ENCODE results near the gene FBXO31. TPM values are rescaled to one million over a fixed set of nuclear protein-coding genes. Genes with fewer than 3 reads are reported as not detected.

Gene FBXO31
- total and polyA plus RNA-seq, 10 of the 15 experiments (the other 5 are each of a cell fraction or from before 2014, with no cell fraction given), result 0.19 to 33.1 (median 10.3) TPM

DNA sequence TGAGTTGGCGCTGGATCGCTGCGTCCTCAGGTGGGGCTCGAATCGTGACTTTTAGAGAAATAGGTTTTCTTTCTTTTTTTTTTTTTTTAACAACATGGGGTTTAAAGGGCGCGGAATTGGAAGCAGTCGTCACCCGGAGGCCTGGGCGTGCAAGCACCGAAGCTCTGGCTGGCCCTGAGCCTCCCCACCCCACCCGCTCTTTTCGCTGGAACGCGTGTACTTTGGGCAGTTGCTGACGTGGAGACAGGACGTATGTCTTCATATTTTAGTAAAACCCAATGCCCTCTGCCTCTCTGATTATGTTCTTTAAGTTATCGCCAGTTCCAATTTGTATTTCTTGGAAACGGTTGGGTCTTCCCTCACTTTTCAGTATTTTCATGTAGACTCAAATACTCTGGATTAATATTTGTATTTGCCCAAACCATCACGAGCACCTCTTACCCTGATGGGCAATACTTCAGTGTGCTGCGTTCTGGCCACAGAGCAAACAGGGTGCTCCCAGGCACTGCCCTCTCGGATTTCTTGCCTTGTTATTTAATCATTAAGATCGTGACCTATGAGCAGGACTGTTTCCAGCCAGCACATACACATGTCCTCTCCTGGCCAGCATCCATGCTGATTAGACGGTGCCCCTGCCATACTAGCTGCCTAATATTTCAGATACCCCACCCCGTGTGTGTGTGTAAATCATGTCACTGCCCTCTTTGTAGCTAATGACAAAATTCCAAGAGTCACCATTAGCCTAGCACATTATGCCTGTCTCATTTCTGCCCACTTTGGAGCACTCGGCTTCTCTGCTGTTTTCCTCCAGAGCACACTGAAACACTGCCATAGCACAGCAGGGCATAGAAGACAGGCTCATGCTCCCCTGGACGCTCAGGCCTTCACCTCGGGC, 65.6 kb downstream of the FBXO31 start:
- 9% methylated on average over 28 of the region's 28 CpGs for WGBS (ENCODE audit: insufficient coverage, insufficient replicate concordance, low lambda C conversion rate, missing lambda C conversion rate)
- Histone ChIP-seq H3K9ac (ENCODE audit: control insufficient read depth, insufficient read depth, low read length) (peak overlapping the region; percentile 99), H3K27me3 (replicated peaks in 1 of 2; ENCODE audit: control insufficient read depth in 2 of 2, insufficient read depth in 2 of 2, low read length in 1 of 2) (no peaks in the 10 kb centered on the region), H3K36me3 (ENCODE audit: control insufficient read depth in 2 of 2, insufficient read depth in 2 of 2, low read length in 1 of 2) (no peaks in the 10 kb centered on the region), H4K20me1 (ENCODE audit: control insufficient read depth, insufficient read depth) (no peaks in the 10 kb centered on the region), H2AFZ (ENCODE audit: control insufficient read depth, low read depth, low read length) (peak overlapping the region; percentile 94), H3K4me3 (peak overlapping the region; percentile 89), H3K79me2 (ENCODE audit: control insufficient read depth, insufficient read depth, low read length) (peaks cover 16% of the 10 kb centered on the region), H3K27ac (ENCODE audit: control insufficient read depth, insufficient read depth) (peak overlapping the region; percentile 95), H3K4me2 (ENCODE audit: control insufficient read depth, insufficient read depth) (peak overlapping the region; percentile 94), H3K4me1 (ENCODE audit: control insufficient read depth, insufficient read depth, low read length) (peaks cover 12% of the 10 kb centered on the region), H3K9me3 (replicated peaks; ENCODE audit: control insufficient read depth, insufficient read depth, low read length) (no peaks in the 10 kb centered on the region)
- intact Hi-C loops (cut with micrococcal nuclease; ENCODE audit: unreplicated experiment), result loop anchor here (2.0 to 10.0 kb wide), 2 partner anchors 65 to 317 kb away; partner anchors contain the start of gene FBXO31
- POLR2A ChIA-PET, result interaction anchor here (0.7 to 2.9 kb wide), 6 partner anchors 33 to 77 kb away, joined by 3 to 19 read pairs (median 4); partner anchors contain the start of gene FBXO31
- in situ Hi-C loops (cut with MboI), result no loop called here
- ATAC-seq, result peak; percentile 61
- DNase-seq (ENCODE audit: low read depth, low spot score), result no peak
- TSS peak; percentile 88 for BruUV-seq (replicated peaks)
- FAIRE-seq, result no peak
- RAD21 ChIA-PET (ENCODE audit: unreplicated experiment), result interaction anchor here (1.0 to 3.3 kb wide), 4 partner anchors 63 to 461 kb away, joined by 3 to 16 read pairs (median 4); partner anchors contain the start of gene FBXO31
- SMC1A ChIA-PET (ENCODE audit: uncharacterized antibody, unreplicated experiment), result interaction anchor here (0.9 to 2.3 kb wide), 4 partner anchors 10 to 313 kb away, joined by 3 to 8 read pairs (median 5); partner anchors contain the start of gene FBXO31
- CTCF ChIA-PET, result interaction anchor here (0.6 to 3.9 kb wide), 10 partner anchors 39 to 462 kb away, joined by 3 to 15 read pairs (median 4); partner anchors contain the start of gene FBXO31
- no peak for TF ChIP-seq CEBPB (IDR thresholded peaks at IDR 0.05; ENCODE audit: borderline replicate concordance in 1 of 2, low read depth in 2 of 2, low read length in 2 of 2)
- TF ChIP-seq NBN (IDR thresholded peaks at IDR 0.05), result peak; percentile 22; the same call in 1 of the 2 replicates
- 0 out of 2 replicates have a peak, but pooled peaks have one; percentile 17 for TF ChIP-seq MTA3 (IDR thresholded peaks at IDR 0.05; ENCODE audit: borderline replicate concordance, low read length)
- peak; percentile 69; the same call in 1 of the 2 replicates for TF ChIP-seq MXI1 (IDR thresholded peaks at IDR 0.05; ENCODE audit: low read depth, low read length)
- TF ChIP-seq, protein P1, sequence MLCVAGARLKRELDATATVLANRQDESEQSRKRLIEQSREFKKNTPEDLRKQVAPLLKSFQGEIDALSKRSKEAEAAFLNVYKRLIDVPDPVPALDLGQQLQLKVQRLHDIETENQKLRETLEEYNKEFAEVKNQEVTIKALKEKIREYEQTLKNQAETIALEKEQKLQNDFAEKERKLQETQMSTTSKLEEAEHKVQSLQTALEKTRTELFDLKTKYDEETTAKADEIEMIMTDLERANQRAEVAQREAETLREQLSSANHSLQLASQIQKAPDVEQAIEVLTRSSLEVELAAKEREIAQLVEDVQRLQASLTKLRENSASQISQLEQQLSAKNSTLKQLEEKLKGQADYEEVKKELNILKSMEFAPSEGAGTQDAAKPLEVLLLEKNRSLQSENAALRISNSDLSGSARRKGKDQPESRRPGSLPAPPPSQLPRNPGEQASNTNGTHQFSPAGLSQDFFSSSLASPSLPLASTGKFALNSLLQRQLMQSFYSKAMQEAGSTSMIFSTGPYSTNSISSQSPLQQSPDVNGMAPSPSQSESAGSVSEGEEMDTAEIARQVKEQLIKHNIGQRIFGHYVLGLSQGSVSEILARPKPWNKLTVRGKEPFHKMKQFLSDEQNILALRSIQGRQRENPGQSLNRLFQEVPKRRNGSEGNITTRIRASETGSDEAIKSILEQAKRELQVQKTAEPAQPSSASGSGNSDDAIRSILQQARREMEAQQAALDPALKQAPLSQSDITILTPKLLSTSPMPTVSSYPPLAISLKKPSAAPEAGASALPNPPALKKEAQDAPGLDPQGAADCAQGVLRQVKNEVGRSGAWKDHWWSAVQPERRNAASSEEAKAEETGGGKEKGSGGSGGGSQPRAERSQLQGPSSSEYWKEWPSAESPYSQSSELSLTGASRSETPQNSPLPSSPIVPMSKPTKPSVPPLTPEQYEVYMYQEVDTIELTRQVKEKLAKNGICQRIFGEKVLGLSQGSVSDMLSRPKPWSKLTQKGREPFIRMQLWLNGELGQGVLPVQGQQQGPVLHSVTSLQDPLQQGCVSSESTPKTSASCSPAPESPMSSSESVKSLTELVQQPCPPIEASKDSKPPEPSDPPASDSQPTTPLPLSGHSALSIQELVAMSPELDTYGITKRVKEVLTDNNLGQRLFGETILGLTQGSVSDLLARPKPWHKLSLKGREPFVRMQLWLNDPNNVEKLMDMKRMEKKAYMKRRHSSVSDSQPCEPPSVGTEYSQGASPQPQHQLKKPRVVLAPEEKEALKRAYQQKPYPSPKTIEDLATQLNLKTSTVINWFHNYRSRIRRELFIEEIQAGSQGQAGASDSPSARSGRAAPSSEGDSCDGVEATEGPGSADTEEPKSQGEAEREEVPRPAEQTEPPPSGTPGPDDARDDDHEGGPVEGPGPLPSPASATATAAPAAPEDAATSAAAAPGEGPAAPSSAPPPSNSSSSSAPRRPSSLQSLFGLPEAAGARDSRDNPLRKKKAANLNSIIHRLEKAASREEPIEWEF (IDR thresholded peaks at IDR 0.05; ENCODE audit: insufficient replicate concordance, low read depth, low read length), result no peak
- no peak for TF ChIP-seq HDAC2 (IDR thresholded peaks at IDR 0.05)
- TF ChIP-seq FOS (IDR thresholded peaks at IDR 0.05; ENCODE audit: borderline replicate concordance, extremely low read depth, insufficient read length), result no peak
- TF ChIP-seq EGR1 (IDR thresholded peaks at IDR 0.05; ENCODE audit: borderline replicate concordance in 1 of 2, low read depth in 2 of 2, low read length in 2 of 2), result 0 out of 3 replicates have a peak, but pooled peaks of 1 of the 2 experiments have one; percentile 2
- TF ChIP-seq SREBF2 (IDR thresholded peaks at IDR 0.05; ENCODE audit: low read length), result no peak
- TF ChIP-seq RELA (IDR thresholded peaks at IDR 0.05; ENCODE audit: borderline replicate concordance, partially characterized antibody), result no peak
- 0 out of 2 replicates have a peak, but pooled peaks have one; percentile 8 for TF ChIP-seq SMARCA5 (IDR thresholded peaks at IDR 0.05)
- TF ChIP-seq, protein P2, sequence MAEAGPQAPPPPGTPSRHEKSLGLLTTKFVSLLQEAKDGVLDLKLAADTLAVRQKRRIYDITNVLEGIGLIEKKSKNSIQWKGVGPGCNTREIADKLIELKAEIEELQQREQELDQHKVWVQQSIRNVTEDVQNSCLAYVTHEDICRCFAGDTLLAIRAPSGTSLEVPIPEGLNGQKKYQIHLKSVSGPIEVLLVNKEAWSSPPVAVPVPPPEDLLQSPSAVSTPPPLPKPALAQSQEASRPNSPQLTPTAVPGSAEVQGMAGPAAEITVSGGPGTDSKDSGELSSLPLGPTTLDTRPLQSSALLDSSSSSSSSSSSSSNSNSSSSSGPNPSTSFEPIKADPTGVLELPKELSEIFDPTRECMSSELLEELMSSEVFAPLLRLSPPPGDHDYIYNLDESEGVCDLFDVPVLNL (IDR thresholded peaks at IDR 0.05; ENCODE audit: low read depth, low read length), result peak; percentile 33; the same call in 1 of the 2 replicates
- no peak for TF ChIP-seq NFXL1 (IDR thresholded peaks at IDR 0.05; ENCODE audit: borderline replicate concordance)
- peak; percentile 3; the same call in 1 of the 2 replicates for TF ChIP-seq ZNF384 (IDR thresholded peaks at IDR 0.05; ENCODE audit: borderline replicate concordance, low read depth, low read length)
